ENCODE measurements around the gene CACNG1. TPM values are rescaled to one million over a fixed set of nuclear protein-coding genes. Genes with fewer than 3 reads are reported as not detected.

The CACNG1 gene
- polyA plus RNA-seq, 1 donor from 2014 or later: 0.77 TPM

- Histone ChIP-seq H3K9me2 (ENCODE audit: insufficient read depth, low read length) (no peaks in the 10 kb centered on the region), H3K9me3 (ENCODE audit: low read length) (no peaks in the 10 kb centered on the region), H3K27me3 (ENCODE audit: insufficient read depth, low read depth, low read length) (no peaks in the 10 kb centered on the region), H3K9ac (ENCODE audit: low read length) (no peak overlapping the region), H2AFZ (ENCODE audit: low read depth, low read length) (no peak overlapping the region), H3K27ac (ENCODE audit: low read length) (no peak overlapping the region), H3K79me2 (replicated peaks; ENCODE audit: insufficient read depth, low read length) (no peaks in the 10 kb centered on the region), H3K4me3 (ENCODE audit: low read length) (no peak overlapping the region), H3K36me3 (ENCODE audit: insufficient read depth, low read length) (no peaks in the 10 kb centered on the region), H3F3A (ENCODE audit: insufficient read depth, low read length, poor library complexity, severe bottlenecking) (peaks cover 2% of the 10 kb centered on the region), H4K20me1 (ENCODE audit: insufficient read depth) (no peaks in the 10 kb centered on the region), H3K4me2 (ENCODE audit: low read length) (no peak overlapping the region)
- TF ChIP-seq EP300 (conservative IDR thresholded peaks at IDR 0.05; ENCODE audit: poor library complexity, severe bottlenecking) (no peak), POLR2AphosphoS5 (IDR thresholded peaks at IDR 0.05) (no peak), TAF1 (IDR thresholded peaks at IDR 0.05; ENCODE audit: low read depth) (no peak), EZH2 (IDR thresholded peaks at IDR 0.05; ENCODE audit: borderline replicate concordance, insufficient read depth, low read length, poor library complexity, severe bottlenecking) (no peak), SMC3 (conservative IDR thresholded peaks at IDR 0.05; ENCODE audit: poor library complexity) (no peak), MXI1 (conservative IDR thresholded peaks at IDR 0.05; ENCODE audit: poor library complexity, severe bottlenecking) (no peak), RAD21 (conservative IDR thresholded peaks at IDR 0.05) (no peak), REST (IDR thresholded peaks at IDR 0.05; ENCODE audit: borderline replicate concordance) (no peak)
- TF ChIP-seq, protein P1, sequence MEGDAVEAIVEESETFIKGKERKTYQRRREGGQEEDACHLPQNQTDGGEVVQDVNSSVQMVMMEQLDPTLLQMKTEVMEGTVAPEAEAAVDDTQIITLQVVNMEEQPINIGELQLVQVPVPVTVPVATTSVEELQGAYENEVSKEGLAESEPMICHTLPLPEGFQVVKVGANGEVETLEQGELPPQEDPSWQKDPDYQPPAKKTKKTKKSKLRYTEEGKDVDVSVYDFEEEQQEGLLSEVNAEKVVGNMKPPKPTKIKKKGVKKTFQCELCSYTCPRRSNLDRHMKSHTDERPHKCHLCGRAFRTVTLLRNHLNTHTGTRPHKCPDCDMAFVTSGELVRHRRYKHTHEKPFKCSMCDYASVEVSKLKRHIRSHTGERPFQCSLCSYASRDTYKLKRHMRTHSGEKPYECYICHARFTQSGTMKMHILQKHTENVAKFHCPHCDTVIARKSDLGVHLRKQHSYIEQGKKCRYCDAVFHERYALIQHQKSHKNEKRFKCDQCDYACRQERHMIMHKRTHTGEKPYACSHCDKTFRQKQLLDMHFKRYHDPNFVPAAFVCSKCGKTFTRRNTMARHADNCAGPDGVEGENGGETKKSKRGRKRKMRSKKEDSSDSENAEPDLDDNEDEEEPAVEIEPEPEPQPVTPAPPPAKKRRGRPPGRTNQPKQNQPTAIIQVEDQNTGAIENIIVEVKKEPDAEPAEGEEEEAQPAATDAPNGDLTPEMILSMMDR (IDR thresholded peaks at IDR 0.05; ENCODE audit: poor library complexity, severe bottlenecking): no peak
These were observed 28.5 kb downstream of the CACNG1 start for GRCh38 chr17:67072885-67073284.

GRCh38 chr17:67074781-67075180 lies 30.4 kb downstream of the CACNG1 start:
- H3K27me3 ChIP-seq (ENCODE audit: insufficient read depth, low read depth, low read length): no peaks in the 10 kb centered on the region
- H4K20me1 ChIP-seq (ENCODE audit: insufficient read depth): no peaks in the 10 kb centered on the region
- H3F3A ChIP-seq (ENCODE audit: insufficient read depth, low read length, poor library complexity, severe bottlenecking): peaks cover 2% of the 10 kb centered on the region
- H3K4me2 ChIP-seq (ENCODE audit: low read length): no peak overlapping the region
- H3K36me3 ChIP-seq (ENCODE audit: insufficient read depth, low read length): no peaks in the 10 kb centered on the region
- no peaks in the 10 kb centered on the region for H3K9me3 ChIP-seq (ENCODE audit: low read length)
- no peak overlapping the region for H3K4me3 ChIP-seq (ENCODE audit: low read length)
- H3K9me2 ChIP-seq (ENCODE audit: insufficient read depth, low read length): no peaks in the 10 kb centered on the region
- TF ChIP-seq, protein P1 (IDR thresholded peaks at IDR 0.05; ENCODE audit: poor library complexity, severe bottlenecking): no peak
- TF ChIP-seq MXI1 (conservative IDR thresholded peaks at IDR 0.05; ENCODE audit: poor library complexity, severe bottlenecking) (no peak), SMC3 (conservative IDR thresholded peaks at IDR 0.05; ENCODE audit: poor library complexity) (no peak), EP300 (conservative IDR thresholded peaks at IDR 0.05; ENCODE audit: poor library complexity, severe bottlenecking) (no peak), RAD21 (conservative IDR thresholded peaks at IDR 0.05) (no peak), POLR2AphosphoS5 (IDR thresholded peaks at IDR 0.05) (no peak), TAF1 (IDR thresholded peaks at IDR 0.05; ENCODE audit: low read depth) (no peak), REST (IDR thresholded peaks at IDR 0.05; ENCODE audit: borderline replicate concordance) (no peak), EZH2 (IDR thresholded peaks at IDR 0.05; ENCODE audit: borderline replicate concordance, insufficient read depth, low read length, poor library complexity, severe bottlenecking) (no peak)
- no peak overlapping the region for H3K9ac ChIP-seq (ENCODE audit: low read length)
- H3K79me2 ChIP-seq (replicated peaks; ENCODE audit: insufficient read depth, low read length): no peaks in the 10 kb centered on the region
- H3K27ac ChIP-seq (ENCODE audit: low read length): no peak overlapping the region
- no peak overlapping the region for H2AFZ ChIP-seq (ENCODE audit: low read depth, low read length)

Data from neural cell (in vitro differentiated cells).